Liver (tissue), 3 donors: ENCODE data around the gene DTNB.

Experiments
- CTCF ChIP-seq: fragments of 150-350 bp; IDR thresholded peaks from 2 replicates; pipeline ENCODE4 v1.5.1; 2017; ENCODE audit warnings: improper control_type of control experiment, low read depth, low read length; ENCODE audit not compliant: missing input control
- GABPA ChIP-seq, 2 donors: IDR thresholded peaks in 1 of 2; conservative IDR thresholded peaks in 1 of 2; 2 replicates each; pipeline ENCODE4 v1.6.1; 2016; ENCODE audit warnings: antibody characterized with exemption in 2 of 2, mild to moderate bottlenecking in 1 of 2, moderate library complexity in 1 of 2
- JUND ChIP-seq, 2 donors: IDR thresholded peaks; 2 replicates each; pipeline ENCODE4 v1.6.1; 2016; ENCODE audit warnings: antibody characterized with exemption in 2 of 2
- SP1 ChIP-seq: IDR thresholded peaks from 2 replicates; pipeline ENCODE4 v1.6.1; 2018; ENCODE audit warnings: antibody characterized with exemption, mild to moderate bottlenecking
- TAF1 ChIP-seq: conservative IDR thresholded peaks from 2 replicates; pipeline ENCODE4 v1.6.1; 2016; ENCODE audit warnings: antibody characterized with exemption, mild to moderate bottlenecking
- donor health status: healthy.
- donor health status: healthy.

DNA sequence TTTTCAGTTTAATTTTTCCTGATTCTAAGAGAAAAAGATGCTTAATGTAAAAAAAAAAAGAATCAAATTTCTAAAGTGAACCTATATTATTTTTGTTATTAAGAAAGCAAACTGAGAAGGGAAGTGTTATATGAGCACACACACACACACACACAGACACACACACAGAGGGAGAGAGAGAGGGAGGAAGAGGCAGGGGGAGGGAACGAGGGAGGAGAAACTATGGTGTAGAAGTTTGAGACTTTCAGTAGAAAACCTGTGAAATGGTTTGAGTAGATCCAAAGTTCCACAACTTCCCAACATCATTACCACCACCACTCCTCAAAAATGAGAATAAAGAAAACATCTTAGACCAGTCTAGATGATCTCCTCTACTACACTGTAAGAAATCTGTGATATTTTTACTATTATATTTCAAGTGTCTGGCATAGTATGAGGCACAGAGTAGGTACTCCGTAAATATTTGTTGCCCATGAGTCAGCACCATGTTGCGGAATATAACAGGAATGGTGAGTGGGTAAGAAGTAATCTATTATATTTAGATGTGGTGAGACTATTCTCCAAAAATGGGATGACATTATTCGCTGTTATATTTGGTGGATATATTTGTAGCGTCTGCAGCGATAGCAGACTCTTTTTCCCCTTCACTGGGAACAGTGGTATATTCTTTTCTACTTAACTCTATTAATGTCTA, 182.2 kb downstream of the DTNB start:
- TF ChIP-seq JUND (IDR thresholded peaks at IDR 0.05), result no peak
- TF ChIP-seq GABPA (IDR thresholded peaks at IDR 0.05 in 1 of 2, conservative IDR thresholded peaks at IDR 0.05 in 1 of 2), result no peak
- TF ChIP-seq SP1, result no peak
- TF ChIP-seq CTCF, result no peak
- no peak for TF ChIP-seq TAF1
